Endodermal cell (in vitro differentiated cells): ENCODE results near the gene CLSTN2. TPM values are rescaled to one million over a fixed set of nuclear protein-coding genes. Genes with fewer than 3 reads are reported as not detected.

Experiments
- DNase-seq: peaks from one replicate; pipeline ENCODE4 v3.0.0-alpha.2; 2017
- H3K27ac ChIP-seq: 2 replicates; pipeline ENCODE4 v1.5.1; 2013; ENCODE audit warnings: mild to moderate bottlenecking, low read depth, low read length, moderate library complexity
- H3K27me3 ChIP-seq: 2 replicates; pipeline ENCODE4 v1.6.1; 2013; ENCODE audit warnings: mild to moderate bottlenecking, low read length, moderate library complexity; ENCODE audit not compliant: insufficient read depth, control insufficient read depth, poor library complexity, severe bottlenecking
- H3K36me3 ChIP-seq: 2 replicates; pipeline ENCODE4 v1.7.0; 2013; ENCODE audit warnings: mild to moderate bottlenecking, low read length, moderate library complexity; ENCODE audit not compliant: control insufficient read depth, insufficient read depth
- H3K4me1 ChIP-seq: one replicate; pipeline ENCODE4 v1.7.0; 2013; ENCODE audit warnings: low read length; ENCODE audit not compliant: control insufficient read depth, insufficient read depth
- H3K4me3 ChIP-seq: 2 replicates; pipeline ENCODE4 v1.5.1; 2013; ENCODE audit warnings: mild to moderate bottlenecking, low read length, moderate library complexity
- H3K9ac ChIP-seq: 2 replicates; pipeline ENCODE4 v1.6.1; 2013; ENCODE audit warnings: mild to moderate bottlenecking, low read length, moderate library complexity; ENCODE audit not compliant: poor library complexity, severe bottlenecking; ENCODE audit errors: extremely low read depth
- H3K9me3 ChIP-seq: 2 replicates; pipeline ENCODE4 v1.6.1; 2013; ENCODE audit warnings: mild to moderate bottlenecking, low read length, moderate library complexity; ENCODE audit not compliant: control insufficient read depth
- H3K27ac Mint-ChIP-seq: 2 replicates; pipeline ENCODE4 v1.8.0; 2020; ENCODE audit warnings: mixed read lengths
- H3K27me3 Mint-ChIP-seq: 2 replicates; pipeline ENCODE4 v1.8.0; 2021; ENCODE audit warnings: mild to moderate bottlenecking, mixed read lengths; ENCODE audit not compliant: insufficient read depth
- H3K36me3 Mint-ChIP-seq: 2 replicates; pipeline ENCODE4 v1.8.0; 2020; ENCODE audit warnings: low read depth, mixed read lengths
- H3K4me1 Mint-ChIP-seq: 2 replicates; pipeline ENCODE4 v1.8.0; 2020; ENCODE audit warnings: mixed read lengths
- H3K4me3 Mint-ChIP-seq: 2 replicates; pipeline ENCODE4 v1.8.0; 2020; ENCODE audit warnings: mild to moderate bottlenecking, moderate library complexity, mixed read lengths
- H3K9me3 Mint-ChIP-seq: 2 replicates; pipeline ENCODE4 v1.8.0; 2020; ENCODE audit warnings: mild to moderate bottlenecking, mixed read lengths
- WGBS, 2 experiments: methylation state at CpG; one replicate each; pipeline versions ENCODE4 v1.1.5 to v1.1.7; 2013; ENCODE audit warnings: missing lambda C conversion rate in 2 of 2, mixed read lengths in 1 of 2; ENCODE audit not compliant: insufficient coverage in 1 of 2, insufficient read length in 1 of 2; 5-methylcytosine and 5-hydroxymethylcytosine counted together
- total RNA-seq, 2 donors: library from RNA; stranded (reverse); fragmentation: NEBNext Ultra II Directional in 1 of 2; extraction: Animal tissue kit (Norgen Biotek cat#: 25700) in 1 of 2; gene quantifications; 2 replicates in 1 of 2; 3 replicates in 1 of 2; pipeline ENCODE4 v1.2.1, GENCODE V29; 2021
- TF ChIP-seq, protein P1 (sequence below): fragments of 200-600 bp; sonication (generic); conservative IDR thresholded peaks from 2 replicates; pipeline ENCODE4 v1.5.0; 2021; ENCODE audit warnings: antibody characterized with exemption, mild to moderate bottlenecking

The CLSTN2 gene
- total RNA-seq, 2 donors from 2014 or later = 0.13 to 0.42 TPM

DNA sequence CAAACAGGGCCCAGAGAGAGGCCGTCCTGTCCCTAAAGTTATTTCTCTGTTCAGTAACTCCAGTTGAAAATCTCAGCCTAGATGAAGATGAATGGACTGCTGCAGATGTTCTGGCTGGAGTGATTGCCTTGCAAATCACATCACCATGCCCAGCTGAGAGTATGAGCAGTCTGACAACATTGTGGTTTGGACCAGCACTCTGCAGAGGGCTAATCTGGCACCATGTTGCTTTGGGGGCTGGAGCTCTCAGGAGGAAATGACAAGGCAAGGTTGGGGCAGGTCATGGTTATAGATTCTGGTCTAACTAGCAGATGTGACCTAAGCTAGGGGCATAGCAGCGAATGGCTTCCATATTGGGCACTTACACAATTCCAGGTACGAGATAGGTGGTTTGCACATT is 314.2 kb downstream of the CLSTN2 start:
- Histone ChIP-seq H3K36me3 (no peaks in the 10 kb centered on the region), H3K4me3 (no peak overlapping the region), H3K27me3 (no peaks in the 10 kb centered on the region), H3K4me1 (peaks cover 16% of the 10 kb centered on the region), H3K9ac (no peak overlapping the region), H3K9me3 (no peaks in the 10 kb centered on the region), H3K27ac (no peak overlapping the region)
- Mint-ChIP-seq H3K4me1 (peaks cover 28% of the 10 kb centered on the region), H3K27me3 (no peaks in the 10 kb centered on the region), H3K4me3 (no peak overlapping the region), H3K9me3 (no peaks in the 10 kb centered on the region), H3K27ac (no peak overlapping the region), H3K36me3 (no peaks in the 10 kb centered on the region)
- DNase-seq = no peak
- TF ChIP-seq, protein P1, sequence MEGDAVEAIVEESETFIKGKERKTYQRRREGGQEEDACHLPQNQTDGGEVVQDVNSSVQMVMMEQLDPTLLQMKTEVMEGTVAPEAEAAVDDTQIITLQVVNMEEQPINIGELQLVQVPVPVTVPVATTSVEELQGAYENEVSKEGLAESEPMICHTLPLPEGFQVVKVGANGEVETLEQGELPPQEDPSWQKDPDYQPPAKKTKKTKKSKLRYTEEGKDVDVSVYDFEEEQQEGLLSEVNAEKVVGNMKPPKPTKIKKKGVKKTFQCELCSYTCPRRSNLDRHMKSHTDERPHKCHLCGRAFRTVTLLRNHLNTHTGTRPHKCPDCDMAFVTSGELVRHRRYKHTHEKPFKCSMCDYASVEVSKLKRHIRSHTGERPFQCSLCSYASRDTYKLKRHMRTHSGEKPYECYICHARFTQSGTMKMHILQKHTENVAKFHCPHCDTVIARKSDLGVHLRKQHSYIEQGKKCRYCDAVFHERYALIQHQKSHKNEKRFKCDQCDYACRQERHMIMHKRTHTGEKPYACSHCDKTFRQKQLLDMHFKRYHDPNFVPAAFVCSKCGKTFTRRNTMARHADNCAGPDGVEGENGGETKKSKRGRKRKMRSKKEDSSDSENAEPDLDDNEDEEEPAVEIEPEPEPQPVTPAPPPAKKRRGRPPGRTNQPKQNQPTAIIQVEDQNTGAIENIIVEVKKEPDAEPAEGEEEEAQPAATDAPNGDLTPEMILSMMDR = no peak
- WGBS, 2 experiments = 97 to 100% methylated on average over 1 to 3 of the region's 3 CpGs

DNA sequence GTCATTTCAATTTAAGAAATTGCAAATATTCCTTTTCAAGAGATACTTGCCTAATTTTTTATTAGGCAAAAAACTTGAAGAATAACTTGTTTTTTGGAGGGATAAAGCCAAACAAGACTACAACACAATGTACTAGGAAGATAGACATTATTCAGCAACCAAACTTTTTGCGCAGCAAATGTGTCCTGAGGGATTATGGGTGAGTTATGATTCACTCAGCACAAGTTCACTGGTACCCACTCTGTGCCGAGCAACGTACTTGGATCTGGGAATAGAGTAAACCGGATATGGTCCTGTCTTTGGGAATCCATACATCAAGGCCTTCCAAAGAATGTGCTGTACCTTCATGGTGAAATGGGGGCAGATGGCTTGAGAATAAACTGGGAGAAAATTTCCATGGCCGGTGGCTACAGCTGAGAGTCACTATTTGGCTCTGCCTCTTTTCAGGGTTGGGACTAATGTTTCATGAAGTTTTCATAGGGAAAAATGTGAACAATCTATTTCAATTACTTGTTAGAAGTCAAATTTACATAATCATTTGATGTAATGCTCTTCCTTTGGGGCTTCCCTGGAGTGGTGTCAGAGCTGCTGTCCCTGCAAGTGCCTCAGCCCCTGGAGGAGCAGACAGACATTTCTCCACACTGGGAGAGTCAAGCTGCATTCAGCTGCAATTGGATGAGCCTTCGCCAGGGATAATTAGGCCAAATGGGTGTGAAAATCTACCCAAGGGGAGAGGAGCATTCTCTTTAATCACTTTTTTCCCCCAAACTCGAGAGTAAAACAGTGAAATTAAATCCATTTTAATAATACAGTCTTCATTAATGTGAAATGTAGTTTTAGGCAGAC is 315.2 kb downstream of the CLSTN2 start:
- 93 to 100% methylated on average over 4 to 6 of the region's 7 CpGs for WGBS, 2 experiments
- DNase-seq = peak; percentile 63

DNA sequence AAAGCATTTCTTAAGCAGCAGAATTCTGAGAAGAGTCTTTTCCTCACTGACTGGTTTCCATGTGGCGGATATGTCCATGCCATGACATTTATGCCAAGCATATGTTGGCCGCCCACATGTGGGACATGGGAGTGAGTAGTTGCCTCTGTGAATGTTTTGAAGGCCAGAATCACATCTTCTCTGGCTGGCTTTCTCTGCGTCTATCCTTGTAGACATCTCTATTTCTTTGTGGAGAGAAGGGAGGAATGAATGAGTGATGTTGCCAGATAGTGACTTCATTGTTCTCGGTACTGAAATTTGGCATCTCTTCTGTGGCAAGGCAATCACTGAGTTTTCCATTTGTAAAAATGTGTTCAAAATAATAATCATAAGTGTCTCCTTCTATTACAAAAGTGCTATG is 316.0 kb downstream of the CLSTN2 start:
- H3K4me1 Mint-ChIP-seq = peaks cover 28% of the 10 kb centered on the region
- TF ChIP-seq, protein P1 = no peak

More for the DNA sequence above, 315.2 kb downstream of the CLSTN2 start:
- Mint-ChIP-seq H3K4me3 (no peak overlapping the region), H3K4me1 (peaks cover 28% of the 10 kb centered on the region), H3K27me3 (no peaks in the 10 kb centered on the region), H3K9me3 (no peaks in the 10 kb centered on the region), H3K36me3 (no peaks in the 10 kb centered on the region), H3K27ac (no peak overlapping the region)
- Histone ChIP-seq H3K4me1 (peaks cover 16% of the 10 kb centered on the region), H3K27ac (no peak overlapping the region), H3K27me3 (no peaks in the 10 kb centered on the region), H3K9me3 (no peaks in the 10 kb centered on the region), H3K9ac (no peak overlapping the region), H3K4me3 (no peak overlapping the region), H3K36me3 (no peaks in the 10 kb centered on the region)
- TF ChIP-seq, protein P1 = peak; percentile 41

More for the DNA sequence above, 316.0 kb downstream of the CLSTN2 start:
- DNase-seq = no peak
- H3K4me3 ChIP-seq = no peak overlapping the region
- no peaks in the 10 kb centered on the region for H3K36me3 ChIP-seq
- Mint-ChIP-seq H3K4me3 (no peak overlapping the region), H3K9me3 (no peaks in the 10 kb centered on the region), H3K27me3 (no peaks in the 10 kb centered on the region), H3K36me3 (no peaks in the 10 kb centered on the region), H3K27ac (no peak overlapping the region)
- 90 to 95% methylated on average over 2 to 4 of the region's 4 CpGs for WGBS, 2 experiments
- H3K27me3 ChIP-seq = no peaks in the 10 kb centered on the region
- H3K4me1 ChIP-seq = peaks cover 16% of the 10 kb centered on the region
- no peaks in the 10 kb centered on the region for H3K9me3 ChIP-seq
- no peak overlapping the region for H3K9ac ChIP-seq
- H3K27ac ChIP-seq = no peak overlapping the region
